GM18870 (cell line): Measurements from ENCODE around the gene TK2.
"Not testable (repeated sequence)": the region's sequence is repeated elsewhere in the genome, so short reads cannot be mapped to it uniquely, and the experiment has no call there.

Experiments
- ATAC-seq: cut with Tn5 transposase; IDR thresholded peaks from one replicate; pipeline ENCODE4 v1.9.1; 2021; ENCODE audit warnings: moderate library complexity; ENCODE audit not compliant: unreplicated experiment

TK2 gene

DNA sequence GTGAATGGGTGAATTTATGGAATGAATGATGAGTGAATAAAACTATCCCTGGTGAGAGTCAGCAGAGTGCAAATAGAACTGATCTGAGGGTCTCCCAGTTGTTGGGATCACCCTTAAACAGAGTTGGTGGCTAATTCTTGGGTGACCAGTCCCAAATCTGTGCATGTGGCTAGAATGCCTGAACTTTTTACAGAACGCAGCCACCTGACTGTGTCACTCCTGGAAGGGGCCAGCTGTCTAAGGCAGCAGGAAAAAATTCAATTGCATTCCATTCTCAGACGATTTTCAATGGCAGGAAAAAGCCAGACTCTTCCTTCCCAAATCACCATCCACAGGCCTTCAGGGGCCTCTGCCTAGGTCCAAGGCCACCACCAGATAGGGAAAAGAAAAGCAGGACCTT lies 79.4 kb downstream of the TK2 start:
- ATAC-seq = no peak

DNA sequence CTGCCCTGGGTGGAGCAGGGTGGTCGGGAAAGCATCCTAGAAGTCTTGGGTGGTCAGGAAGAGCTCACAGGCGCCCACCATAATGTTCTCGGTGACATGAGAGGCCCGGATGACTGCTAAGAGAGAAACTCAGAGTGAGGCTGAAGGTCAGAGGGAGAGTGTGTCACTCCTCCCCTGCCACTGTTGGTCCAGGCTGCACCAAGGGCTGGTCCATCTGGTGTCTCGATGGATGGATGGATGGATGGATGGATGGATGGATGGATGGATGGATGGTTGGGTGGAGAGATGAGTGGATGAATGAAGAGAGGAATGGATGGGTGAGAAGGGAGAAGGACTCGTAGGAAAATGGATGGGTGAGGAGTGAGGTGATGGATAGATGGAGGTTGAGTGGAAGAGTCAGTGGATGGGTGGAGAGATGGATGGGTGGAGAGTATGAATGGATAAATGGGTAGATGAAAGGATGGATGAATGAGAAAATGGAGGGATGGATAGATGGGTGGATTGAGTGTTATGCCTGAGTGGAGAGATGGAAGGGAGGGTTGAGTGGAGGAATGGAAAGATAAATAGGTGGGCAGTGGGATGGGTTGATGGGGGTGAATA lies 79.9 kb downstream of the TK2 start:
- ATAC-seq = no peak

DNA sequence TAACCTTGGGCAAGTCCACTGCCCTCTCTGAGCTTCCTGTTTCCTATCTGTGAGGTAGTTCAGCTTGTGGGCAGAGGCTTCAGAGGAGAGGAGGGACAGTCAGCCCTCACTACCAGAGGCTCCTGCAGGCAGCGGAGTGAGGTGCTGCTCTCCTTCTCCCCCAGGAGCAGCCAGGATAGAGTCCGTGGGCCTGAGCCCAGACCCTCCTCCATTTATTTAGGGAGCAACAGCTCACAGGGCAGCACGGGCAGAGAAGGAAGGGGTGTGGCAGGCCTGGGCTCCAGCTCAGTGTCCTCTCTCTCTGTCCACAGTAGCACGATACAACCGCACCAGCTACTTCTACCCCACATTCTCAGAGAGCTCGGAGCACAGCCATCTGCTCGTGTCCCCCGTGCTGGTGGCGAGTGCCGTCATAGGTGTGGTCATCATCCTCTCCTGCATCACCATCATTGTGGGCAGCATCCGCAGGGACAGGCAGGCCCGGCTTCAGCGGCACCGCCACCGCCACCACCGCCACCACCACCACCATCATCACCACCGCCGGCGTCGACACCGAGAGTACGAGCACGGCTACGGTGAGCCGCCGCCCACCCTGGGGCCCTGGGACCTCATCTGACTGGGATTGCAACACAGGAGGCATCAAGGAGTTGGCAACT lies 80.5 kb downstream of the TK2 start:
- no peak for ATAC-seq

DNA sequence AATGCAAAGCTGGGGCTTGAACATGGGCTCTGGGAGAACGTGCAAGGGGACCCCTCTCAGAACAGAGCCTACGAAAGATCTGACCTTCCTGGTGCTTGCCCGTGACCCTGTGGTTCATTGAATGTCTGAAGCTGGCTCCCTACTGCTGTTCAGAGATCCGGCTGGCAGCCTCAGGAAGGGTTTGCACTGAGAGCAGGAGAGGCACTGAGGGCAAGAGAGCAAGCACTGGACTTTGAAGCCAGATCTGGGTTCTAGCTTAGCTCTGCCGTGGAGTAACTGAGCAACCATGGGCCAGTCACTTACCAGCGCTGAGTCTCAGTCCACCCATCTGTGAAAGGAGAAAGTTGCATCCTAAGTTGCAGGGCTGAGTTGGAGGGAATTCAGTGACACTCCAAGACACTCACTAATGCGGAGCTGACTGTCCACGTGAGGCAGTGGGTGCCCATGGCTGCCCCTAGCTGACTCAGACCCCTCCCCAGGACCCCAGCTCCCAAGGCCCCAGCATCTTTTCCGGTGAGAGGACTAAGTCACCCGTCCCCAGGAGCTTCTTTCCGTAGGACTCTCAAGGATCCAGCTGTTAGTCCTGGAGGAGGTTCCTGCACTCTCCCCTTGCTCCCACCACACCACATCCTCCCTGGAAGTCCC lies 81.5 kb downstream of the TK2 start:
- ATAC-seq = no peak

GRCh38 chr16:66467611-66468010 lies 82.3 kb downstream of the TK2 start:
- ATAC-seq = no peak

GRCh38 chr16:66466636-66467035 lies 83.3 kb downstream of the TK2 start:
- not testable (repeated sequence) for ATAC-seq

DNA sequence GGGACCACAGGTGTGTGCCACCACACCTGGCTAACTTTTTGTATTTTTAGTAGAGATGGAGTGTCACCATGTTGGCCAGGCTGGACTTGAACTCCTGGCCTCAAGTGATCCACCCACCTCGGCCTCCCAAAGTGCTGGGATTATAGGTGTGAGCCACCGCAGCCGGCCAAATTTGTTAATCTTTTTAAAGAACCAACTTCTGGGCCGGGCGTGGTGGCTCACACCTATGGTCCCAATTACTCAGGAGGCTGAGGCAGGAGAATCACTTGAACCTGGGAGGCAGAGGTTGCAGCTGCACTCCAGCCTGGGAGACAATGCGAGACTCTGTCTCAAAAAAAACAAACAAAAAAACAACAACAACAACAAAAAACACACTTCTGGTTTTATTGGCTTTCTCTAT lies 84.0 kb downstream of the TK2 start:
- ATAC-seq = not testable (repeated sequence)

GRCh38 chr16:66462912-66463311 lies 87.0 kb downstream of the TK2 start:
- no peak for ATAC-seq

- no peak for ATAC-seq
Observed at GRCh38 chr16:66460703-66461102, 89.2 kb downstream of the TK2 start.

DNA sequence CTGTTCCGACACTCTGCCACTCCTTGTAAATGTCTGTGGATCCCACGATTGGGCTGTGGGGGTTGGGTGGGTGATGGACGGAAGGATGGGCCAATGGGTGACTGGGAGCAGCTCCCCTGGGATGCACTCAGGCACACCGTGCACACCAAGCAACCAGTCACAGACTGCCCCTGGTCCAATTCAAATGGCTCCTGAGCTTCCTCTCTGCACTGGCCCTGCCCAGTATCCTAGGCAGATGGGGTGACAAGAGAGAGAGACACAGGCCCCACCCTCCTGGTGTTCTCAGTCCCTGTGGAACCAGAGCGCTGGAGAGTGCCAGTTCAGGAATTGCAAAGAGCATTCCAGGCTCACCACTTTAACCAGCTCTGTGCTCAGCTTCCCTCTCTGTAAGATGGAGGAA lies 90.0 kb downstream of the TK2 start:
- ATAC-seq = no peak

- ATAC-seq = no peak
Observed at GRCh38 chr16:66458853-66459252, 91.1 kb downstream of the TK2 start.

GRCh38 chr16:66458292-66458691 lies 91.6 kb downstream of the TK2 start:
- ATAC-seq = no peak
